ENCODE measurements around the gene MYLK. TPM values are rescaled to one million over a fixed set of nuclear protein-coding genes. Genes with fewer than 3 reads are reported as not detected.

MYLK gene
- total RNA-seq, 2 donors from 2014 or later, result 4.7 to 6.6 TPM

DNA sequence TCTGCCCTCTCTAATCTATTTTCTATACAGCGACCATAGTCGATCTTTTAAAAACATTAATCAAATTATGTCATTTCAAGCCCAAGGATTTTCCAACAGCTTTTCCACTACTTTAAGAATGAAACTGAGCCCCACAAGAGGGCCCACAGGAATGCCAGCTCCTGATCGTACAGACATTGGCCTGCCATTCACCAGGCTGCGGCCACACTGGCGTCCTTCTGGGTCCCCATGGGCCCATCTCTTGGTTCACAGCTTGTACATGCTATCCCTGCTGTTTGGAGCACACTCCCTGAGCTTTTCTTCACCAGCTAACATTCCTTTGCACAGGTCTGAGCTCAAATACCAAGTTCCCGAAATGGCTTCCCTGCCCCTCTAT is 149.6 kb downstream of the MYLK start:
- H3K4me3 Mint-ChIP-seq, result no peak overlapping the region
- no peak for DNase-seq
- no peaks in the 10 kb centered on the region for H3K4me1 Mint-ChIP-seq
- Histone ChIP-seq H3K36me3 (ENCODE audit: control insufficient read depth, insufficient read depth, low read length) (no peaks in the 10 kb centered on the region), H3K9ac (ENCODE audit: extremely low read depth, low read length, poor library complexity, severe bottlenecking) (no peak overlapping the region), H3K27ac (ENCODE audit: low read depth, low read length) (no peak overlapping the region), H3K9me3 (ENCODE audit: control insufficient read depth, low read length) (peaks cover 3% of the 10 kb centered on the region), H3K4me1 (ENCODE audit: control insufficient read depth, insufficient read depth, low read length) (no peaks in the 10 kb centered on the region), H3K4me3 (ENCODE audit: low read length) (no peak overlapping the region), H3K27me3 (ENCODE audit: control insufficient read depth, insufficient read depth, low read length, poor library complexity, severe bottlenecking) (no peaks in the 10 kb centered on the region)
- peaks cover 6% of the 10 kb centered on the region for H3K36me3 Mint-ChIP-seq (ENCODE audit: low read depth)
- H3K27ac Mint-ChIP-seq, result no peak overlapping the region
- no peaks in the 10 kb centered on the region for H3K9me3 Mint-ChIP-seq
- 77 to 83% methylated on average over 6 of the region's 6 CpGs for WGBS, 2 experiments (ENCODE audit: insufficient coverage in 1 of 2, insufficient read length in 1 of 2)
- peaks cover 1% of the 10 kb centered on the region for H3K27me3 Mint-ChIP-seq (ENCODE audit: insufficient read depth)
- TF ChIP-seq, protein P1, sequence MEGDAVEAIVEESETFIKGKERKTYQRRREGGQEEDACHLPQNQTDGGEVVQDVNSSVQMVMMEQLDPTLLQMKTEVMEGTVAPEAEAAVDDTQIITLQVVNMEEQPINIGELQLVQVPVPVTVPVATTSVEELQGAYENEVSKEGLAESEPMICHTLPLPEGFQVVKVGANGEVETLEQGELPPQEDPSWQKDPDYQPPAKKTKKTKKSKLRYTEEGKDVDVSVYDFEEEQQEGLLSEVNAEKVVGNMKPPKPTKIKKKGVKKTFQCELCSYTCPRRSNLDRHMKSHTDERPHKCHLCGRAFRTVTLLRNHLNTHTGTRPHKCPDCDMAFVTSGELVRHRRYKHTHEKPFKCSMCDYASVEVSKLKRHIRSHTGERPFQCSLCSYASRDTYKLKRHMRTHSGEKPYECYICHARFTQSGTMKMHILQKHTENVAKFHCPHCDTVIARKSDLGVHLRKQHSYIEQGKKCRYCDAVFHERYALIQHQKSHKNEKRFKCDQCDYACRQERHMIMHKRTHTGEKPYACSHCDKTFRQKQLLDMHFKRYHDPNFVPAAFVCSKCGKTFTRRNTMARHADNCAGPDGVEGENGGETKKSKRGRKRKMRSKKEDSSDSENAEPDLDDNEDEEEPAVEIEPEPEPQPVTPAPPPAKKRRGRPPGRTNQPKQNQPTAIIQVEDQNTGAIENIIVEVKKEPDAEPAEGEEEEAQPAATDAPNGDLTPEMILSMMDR (conservative IDR thresholded peaks at IDR 0.05), result no peak

DNA sequence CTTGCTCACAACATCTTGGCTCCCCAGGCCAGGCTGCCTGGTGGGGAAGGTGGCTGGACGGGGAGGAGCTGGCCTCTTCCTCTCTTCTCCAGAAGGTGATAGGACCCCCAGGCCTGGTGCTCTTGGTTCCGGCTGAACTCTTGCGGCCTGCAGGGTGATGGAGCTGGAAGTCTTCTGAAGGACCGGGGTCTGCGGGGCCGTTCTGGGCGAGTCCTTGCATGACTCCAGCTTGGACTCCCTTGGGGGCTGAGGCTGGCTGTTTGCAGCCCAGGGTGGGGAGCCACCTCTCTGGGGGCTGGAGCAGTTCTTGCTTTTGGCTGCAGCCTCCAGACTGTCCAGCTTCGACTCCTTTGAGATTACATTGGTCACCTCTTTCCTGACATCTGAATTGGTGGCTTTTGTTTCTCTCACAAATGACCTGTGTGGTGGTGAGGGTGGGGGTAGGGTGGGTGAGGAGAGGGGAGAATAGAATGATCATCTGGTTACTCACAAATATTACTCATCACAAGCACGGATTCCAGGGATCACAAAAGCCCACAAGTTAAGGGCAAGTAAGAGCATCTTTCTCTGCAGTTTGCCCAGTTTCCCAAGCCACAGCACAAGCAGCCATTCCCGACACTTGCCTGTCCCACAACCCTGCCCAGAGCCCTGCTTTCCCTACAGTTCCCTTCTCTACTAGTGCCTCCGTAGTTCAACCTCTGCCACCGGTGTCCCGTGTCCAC is 150.2 kb downstream of the MYLK start:
- H3K36me3 Mint-ChIP-seq (ENCODE audit: low read depth), result peaks cover 6% of the 10 kb centered on the region
- peaks cover under 1% of the 10 kb centered on the region for H3K9me3 Mint-ChIP-seq
- peaks cover 8% of the 10 kb centered on the region for H3K9me3 ChIP-seq (ENCODE audit: control insufficient read depth, low read length)
- H3K4me3 Mint-ChIP-seq, result no peak overlapping the region
- H3K36me3 ChIP-seq (ENCODE audit: control insufficient read depth, insufficient read depth, low read length), result no peaks in the 10 kb centered on the region
- no peaks in the 10 kb centered on the region for H3K4me1 Mint-ChIP-seq
- 92 to 97% methylated on average over 5 to 13 of the region's 13 CpGs for WGBS, 2 experiments (ENCODE audit: insufficient coverage in 1 of 2, insufficient read length in 1 of 2)
- no peak for DNase-seq
- H3K27me3 ChIP-seq (ENCODE audit: control insufficient read depth, insufficient read depth, low read length, poor library complexity, severe bottlenecking), result no peaks in the 10 kb centered on the region
- no peak overlapping the region for H3K27ac Mint-ChIP-seq
- no peak overlapping the region for H3K27ac ChIP-seq (ENCODE audit: low read depth, low read length)
- TF ChIP-seq, protein P1 (conservative IDR thresholded peaks at IDR 0.05), result no peak
- H3K9ac ChIP-seq (ENCODE audit: extremely low read depth, low read length, poor library complexity, severe bottlenecking), result no peak overlapping the region
- no peak overlapping the region for H3K4me3 ChIP-seq (ENCODE audit: low read length)
- H3K4me1 ChIP-seq (ENCODE audit: control insufficient read depth, insufficient read depth, low read length), result no peaks in the 10 kb centered on the region
- H3K27me3 Mint-ChIP-seq (ENCODE audit: insufficient read depth), result peaks cover 1% of the 10 kb centered on the region

DNA sequence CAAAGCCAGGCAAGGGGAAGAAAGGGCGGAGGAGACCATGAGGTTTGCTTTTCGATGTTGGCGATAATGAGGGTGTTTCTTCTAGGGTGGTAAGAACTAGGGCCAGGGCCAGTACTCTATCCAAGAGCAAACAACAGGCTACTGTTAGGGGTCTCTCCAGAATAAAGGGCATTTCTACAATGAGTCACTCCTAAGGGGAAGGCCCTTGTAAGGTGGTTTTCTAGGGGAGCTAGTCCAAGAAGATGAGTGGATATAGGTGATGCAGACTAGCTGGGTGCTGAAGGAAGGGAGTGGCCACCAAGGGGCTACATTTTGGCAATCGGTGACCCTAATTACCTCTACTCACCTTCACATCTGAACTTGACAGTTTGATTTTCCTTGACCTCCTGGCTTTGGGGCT is 150.8 kb downstream of the MYLK start:
- Mint-ChIP-seq H3K4me3 (no peak overlapping the region), H3K4me1 (no peaks in the 10 kb centered on the region), H3K36me3 (ENCODE audit: low read depth) (peaks cover 2% of the 10 kb centered on the region), H3K27me3 (ENCODE audit: insufficient read depth) (peaks cover 1% of the 10 kb centered on the region), H3K27ac (no peak overlapping the region), H3K9me3 (peaks cover 4% of the 10 kb centered on the region)
- Histone ChIP-seq H3K4me3 (ENCODE audit: low read length) (no peak overlapping the region), H3K36me3 (ENCODE audit: control insufficient read depth, insufficient read depth, low read length) (no peaks in the 10 kb centered on the region), H3K27me3 (ENCODE audit: control insufficient read depth, insufficient read depth, low read length, poor library complexity, severe bottlenecking) (no peaks in the 10 kb centered on the region), H3K9ac (ENCODE audit: extremely low read depth, low read length, poor library complexity, severe bottlenecking) (no peak overlapping the region), H3K27ac (ENCODE audit: low read depth, low read length) (no peak overlapping the region), H3K9me3 (ENCODE audit: control insufficient read depth, low read length) (peaks cover 9% of the 10 kb centered on the region), H3K4me1 (ENCODE audit: control insufficient read depth, insufficient read depth, low read length) (no peaks in the 10 kb centered on the region)
- TF ChIP-seq, protein P1 (conservative IDR thresholded peaks at IDR 0.05), result no peak
- 94 to 100% methylated on average over 2 to 4 of the region's 4 CpGs for WGBS, 2 experiments (ENCODE audit: insufficient coverage in 1 of 2, insufficient read length in 1 of 2)
- no peak for DNase-seq

All from endodermal cell (in vitro differentiated cells).